GM19193 (cell line): Measurements from ENCODE around the gene TNS4.

ENCODE experiments used
- POLR2A ChIP-seq: IDR thresholded peaks from 4 replicates; pipeline ENCODE4 v1.6.1; 2011; ENCODE audit not compliant: insufficient read depth, insufficient read length; ENCODE audit errors: extremely low read depth

TNS4 gene

GRCh38 chr17:40452216-40452787 is 49.1 kb downstream of the TNS4 start:
- TF ChIP-seq POLR2A: no peak

- TF ChIP-seq POLR2A: no peak
Measured at GRCh38 chr17:40451420-40451819, 50.0 kb downstream of the TNS4 start.

GRCh38 chr17:40450175-40450574 is 51.2 kb downstream of the TNS4 start:
- no peak for TF ChIP-seq POLR2A

- TF ChIP-seq POLR2A: no peak
Measured at GRCh38 chr17:40448639-40449261, 52.7 kb downstream of the TNS4 start.

DNA sequence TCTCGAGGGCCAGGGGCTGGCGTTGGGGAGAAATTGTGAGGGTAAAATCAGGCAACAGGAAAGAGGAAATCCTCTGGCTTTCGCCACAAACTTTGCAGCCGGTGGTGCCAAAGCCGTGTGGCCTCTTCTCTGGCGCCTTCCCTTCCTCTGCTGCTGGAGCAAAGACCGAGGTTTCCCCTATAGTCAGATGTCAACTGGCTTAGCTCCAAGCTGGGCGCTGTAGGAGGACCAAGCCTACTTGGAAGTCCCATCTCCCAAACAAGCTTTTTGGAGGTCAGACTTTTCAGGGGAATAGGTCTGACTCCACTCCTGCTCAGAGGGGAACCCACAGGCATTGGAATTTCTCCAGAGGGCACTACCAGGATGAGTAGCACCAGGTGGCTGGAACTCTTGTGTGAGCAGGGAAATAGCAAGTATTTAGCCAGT is 53.2 kb downstream of the TNS4 start:
- no peak for TF ChIP-seq POLR2A

GRCh38 chr17:40447806-40448205 is 53.6 kb downstream of the TNS4 start:
- TF ChIP-seq POLR2A: no peak

GRCh38 chr17:40447148-40447644 is 54.2 kb downstream of the TNS4 start:
- no peak for TF ChIP-seq POLR2A

DNA sequence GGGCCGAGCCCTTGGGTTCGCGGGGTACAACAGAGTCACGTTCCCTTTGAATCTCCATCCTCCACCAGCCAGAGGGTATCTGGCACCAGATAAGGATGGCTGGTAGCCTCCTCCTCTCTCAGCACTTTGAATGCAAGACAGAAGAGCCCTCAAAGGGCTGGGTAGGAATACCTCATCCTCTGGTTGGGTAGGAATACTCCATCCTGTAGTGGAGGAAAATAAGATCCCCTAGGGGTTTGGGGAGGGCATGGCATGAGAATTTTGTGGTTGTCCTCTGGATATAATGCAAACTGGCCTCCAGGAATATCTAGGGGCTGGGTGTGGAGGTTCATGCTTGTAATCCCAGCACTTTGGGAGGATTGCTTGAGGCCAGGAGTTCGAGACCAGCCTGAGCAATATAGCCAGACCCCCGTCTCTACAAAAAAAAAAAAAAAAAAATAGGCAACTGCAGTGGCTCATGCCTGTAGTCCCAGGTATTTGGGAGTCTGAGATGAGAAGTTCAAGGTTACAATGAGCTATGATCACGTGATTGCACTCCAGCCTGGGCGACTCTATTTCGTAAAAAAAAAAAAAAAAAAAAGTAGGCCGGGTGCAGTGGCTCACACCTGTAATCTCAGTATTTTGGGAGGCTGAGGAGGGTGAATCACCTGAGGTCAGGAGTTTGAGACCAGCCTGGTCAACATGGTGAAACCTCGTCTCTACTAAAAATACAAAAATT is 55.5 kb downstream of the TNS4 start:
- no peak for TF ChIP-seq POLR2A

DNA sequence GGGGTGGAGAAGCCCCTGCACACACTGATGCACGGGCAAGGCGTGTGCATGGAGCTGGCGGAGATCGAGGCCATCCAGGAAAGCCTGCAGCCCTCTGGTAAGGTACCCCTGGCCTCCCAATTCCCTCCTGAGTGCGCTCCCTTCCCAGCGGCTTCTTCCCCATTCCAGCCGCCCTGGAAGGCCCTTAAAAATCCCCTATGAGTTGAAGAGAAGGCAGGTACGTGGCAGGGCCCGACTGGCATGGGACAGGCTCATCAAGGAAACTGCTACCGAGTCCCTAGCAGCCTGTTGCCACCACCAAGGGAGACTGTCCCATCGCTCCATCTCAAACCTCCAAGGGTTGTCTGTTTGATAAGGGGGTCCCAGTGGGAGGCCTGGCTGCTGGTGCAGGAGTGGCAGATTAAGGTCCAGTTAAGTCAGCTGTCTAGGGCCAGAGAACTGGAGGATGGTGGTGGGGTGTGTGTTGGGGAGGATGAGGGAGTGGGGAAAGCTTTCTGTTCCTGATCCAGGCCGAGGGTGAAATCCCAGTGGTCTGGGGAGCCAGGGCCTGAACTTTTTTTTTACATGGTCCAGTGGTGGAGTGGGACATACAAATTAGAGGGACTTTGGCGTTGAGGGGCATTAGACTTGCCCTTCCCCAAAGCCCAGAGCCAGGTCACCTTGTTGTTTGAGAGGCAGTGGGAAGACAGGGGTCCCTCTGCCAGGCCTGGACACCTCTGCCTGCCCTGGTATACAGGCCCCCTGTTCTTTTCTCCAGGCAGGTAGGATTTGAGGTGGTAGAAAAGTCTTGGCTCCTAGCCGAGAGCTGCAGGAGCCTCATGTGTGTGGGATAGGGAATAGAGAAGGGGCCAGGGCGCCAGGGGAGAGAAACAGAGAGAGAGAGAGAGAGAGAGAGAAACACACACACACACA is 57.2 kb downstream of the TNS4 start:
- TF ChIP-seq POLR2A: no peak

DNA sequence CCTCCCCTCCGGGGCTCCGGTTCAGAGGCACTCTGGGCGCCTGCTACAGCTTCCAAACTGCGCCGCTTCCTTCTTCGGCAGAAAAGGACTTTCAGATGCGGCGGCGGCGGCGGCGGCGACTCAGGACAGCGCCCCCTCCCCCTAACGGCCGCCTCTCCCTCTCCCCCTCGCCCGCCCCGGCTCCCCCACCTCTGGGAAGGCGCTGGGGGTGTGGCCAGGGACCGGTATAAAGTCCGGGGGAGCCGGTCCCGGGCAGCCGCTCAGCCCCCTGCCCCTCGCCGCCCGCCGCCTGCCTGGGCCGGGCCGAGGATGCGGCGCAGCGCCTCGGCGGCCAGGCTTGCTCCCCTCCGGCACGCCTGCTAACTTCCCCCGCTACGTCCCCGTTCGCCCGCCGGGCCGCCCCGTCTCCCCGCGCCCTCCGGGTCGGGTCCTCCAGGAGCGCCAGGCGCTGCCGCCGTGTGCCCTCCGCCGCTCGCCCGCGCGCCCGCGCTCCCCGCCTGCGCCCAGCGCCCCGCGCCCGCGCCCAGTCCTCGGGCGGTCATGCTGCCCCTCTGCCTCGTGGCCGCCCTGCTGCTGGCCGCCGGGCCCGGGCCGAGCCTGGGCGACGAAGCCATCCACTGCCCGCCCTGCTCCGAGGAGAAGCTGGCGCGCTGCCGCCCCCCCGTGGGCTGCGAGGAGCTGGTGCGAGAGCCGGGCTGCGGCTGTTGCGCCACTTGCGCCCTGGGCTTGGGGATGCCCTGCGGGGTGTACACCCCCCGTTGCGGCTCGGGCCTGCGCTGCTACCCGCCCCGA is 58.0 kb downstream of the TNS4 start, which contains the start of gene IGFBP4:
TSS of gene IGFBP4 (plus strand) at position 255 of the 792 bp plus-strand sequence. CDS start at position 541, 286 bp downstream.
- TF ChIP-seq POLR2A: no peak

GRCh38 chr17:40442392-40443195 is 58.8 kb downstream of the TNS4 start:
- TF ChIP-seq POLR2A: no peak

DNA sequence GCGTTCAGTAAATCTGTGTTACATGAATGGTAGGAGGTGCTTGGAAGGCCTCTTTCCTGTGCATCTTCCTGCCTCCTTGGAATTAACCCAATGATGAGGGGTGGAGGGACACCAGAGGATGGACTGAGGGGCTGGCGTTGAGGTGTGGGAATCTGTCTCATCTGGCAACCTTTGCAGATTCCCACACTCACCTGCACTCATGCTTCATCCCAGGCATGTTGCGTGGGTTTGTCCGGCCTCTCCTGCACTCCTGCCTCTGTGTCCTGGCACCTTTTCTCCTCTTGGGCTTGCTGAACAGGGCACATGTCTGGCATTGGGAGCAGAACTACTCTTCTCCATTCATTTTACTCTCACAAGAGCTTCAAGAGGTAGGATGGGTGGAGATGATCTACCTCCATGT is 61.3 kb downstream of the TNS4 start:
- TF ChIP-seq POLR2A: no peak

DNA sequence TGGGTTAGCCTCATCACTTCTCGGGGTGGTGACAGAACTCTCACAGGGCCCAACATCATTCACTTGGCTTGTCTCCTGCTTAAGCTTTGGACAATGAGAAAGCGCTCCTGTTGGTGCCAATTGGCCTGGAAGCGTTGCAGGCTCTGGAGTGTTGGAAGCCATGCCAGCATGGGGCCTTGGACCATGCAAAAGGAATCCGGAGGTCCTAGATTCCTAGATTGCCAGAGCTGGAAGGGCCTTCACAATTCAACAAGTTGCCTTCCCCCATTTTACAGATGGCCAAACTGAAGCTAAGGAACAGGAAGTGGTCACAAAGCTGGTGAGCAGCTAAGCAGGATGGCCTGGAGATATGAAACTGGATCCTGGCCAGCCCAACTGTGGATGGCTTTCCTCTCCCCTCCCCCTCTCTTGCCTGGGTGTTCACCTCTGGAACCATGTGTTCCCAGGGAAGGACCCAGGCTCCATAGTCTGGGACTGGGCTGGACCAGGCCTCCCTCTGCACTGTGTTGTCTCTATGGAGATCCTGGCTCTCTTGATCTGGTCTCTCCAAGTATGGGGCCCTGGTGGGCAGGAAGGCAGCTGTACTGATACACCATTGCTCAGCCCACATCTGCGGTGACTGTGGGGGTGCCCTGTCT is 64.2 kb downstream of the TNS4 start:
- TF ChIP-seq POLR2A: no peak
